HEK293 (cell line): ENCODE results near the gene ARL14EP.

ENCODE experiments used
- CTCF ChIA-PET: fragments of 350-600 bp; formaldehyde crosslinking; extraction: SDS; loops from one replicate; lab custom pipeline; 2021; ENCODE audit warnings: antibody characterized with exemption; lab: Yijun Ruan, JAX
- POLR2A ChIA-PET: fragments of 300-600 bp; formaldehyde crosslinking; extraction: SDS; loops from one replicate; lab custom pipeline; 2020; ENCODE audit warnings: antibody characterized with exemption, inconsistent platforms; lab: Yijun Ruan, JAX
- H3K27ac ChIP-seq: fragments of 200-500 bp; sonication (Bioruptor generic); 2 replicates; pipeline ENCODE4 v1.5.1; 2014; ENCODE audit warnings: low read depth, low read length, control low read depth, inconsistent platforms; ENCODE audit errors: extremely low read depth
- H3K36me3 ChIP-seq, 2 experiments: fragments of 200-500 bp in 1 of 2; sonication (Bioruptor generic) in 1 of 2; 1 replicate in 1 of 2; 2 replicates in 1 of 2; pipeline ENCODE4 v1.5.1; 2014 to 2017; ENCODE audit warnings: inconsistent platforms in 2 of 2, low read length in 2 of 2; ENCODE audit not compliant: control insufficient read depth in 2 of 2, insufficient read depth in 1 of 2
- H3K4me1 ChIP-seq: fragments of 200-500 bp; sonication (Bioruptor generic); 2 replicates; pipeline ENCODE4 v1.5.1; 2014; ENCODE audit warnings: mild to moderate bottlenecking, low read length, inconsistent platforms; ENCODE audit not compliant: control insufficient read depth, insufficient read depth
- H3K4me3 ChIP-seq: 2 replicates; pipeline ENCODE4 v1.5.1; 2011; ENCODE audit warnings: low read depth, mild to moderate bottlenecking, control low read depth, low read length, moderate library complexity
- H3K9me3 ChIP-seq: fragments of 200-500 bp; sonication (Bioruptor generic); 2 replicates; pipeline ENCODE4 v1.5.1; 2014; ENCODE audit warnings: low read depth, low read length, inconsistent platforms; ENCODE audit not compliant: control insufficient read depth, insufficient read depth
- ATF2 ChIP-seq: fragments of 450-650 bp; formaldehyde crosslinking; IDR thresholded peaks from 2 replicates; pipeline ENCODE4 v1.5.1; 2016; ENCODE audit warnings: missing biosample characterization, missing genetic modification characterization, low read depth
- HOXC10 ChIP-seq: sonication (generic); formaldehyde crosslinking; IDR thresholded peaks from 2 replicates; pipeline ENCODE4 v1.8.1; 2023; ENCODE audit warnings: mild to moderate bottlenecking, missing genetic modification reagents
- PRDM1 ChIP-seq: fragments of 450-650 bp; formaldehyde crosslinking; IDR thresholded peaks from 2 replicates; pipeline ENCODE4; 2016; ENCODE audit warnings: missing biosample characterization, missing genetic modification characterization
- SCRT1 ChIP-seq: fragments of 450-650 bp; formaldehyde crosslinking; IDR thresholded peaks from 2 replicates; pipeline ENCODE4 v1.5.1; 2016; ENCODE audit warnings: missing biosample characterization, missing genetic modification characterization, borderline replicate concordance
- SCRT2 ChIP-seq: fragments of 450-650 bp; formaldehyde crosslinking; IDR thresholded peaks from 2 replicates; pipeline ENCODE4 v1.5.1; 2016; ENCODE audit warnings: missing biosample characterization, missing genetic modification characterization
- SETDB1 ChIP-seq: IDR thresholded peaks from one replicate; pipeline ENCODE4 v1.6.1; 2017; ENCODE audit warnings: mild to moderate bottlenecking, low read length, moderate library complexity, mixed read lengths; ENCODE audit not compliant: insufficient read length
- SP3 ChIP-seq: fragments of 450-650 bp; formaldehyde crosslinking; IDR thresholded peaks from 2 replicates; pipeline ENCODE4 v1.5.1; 2016; ENCODE audit warnings: missing biosample characterization, missing genetic modification characterization
- TCF7L2 ChIP-seq: IDR thresholded peaks from 2 replicates; pipeline ENCODE4 v1.6.1; 2011; ENCODE audit warnings: low read depth, mild to moderate bottlenecking, inconsistent platforms, low read length, moderate library complexity, borderline replicate concordance
- WT1 ChIP-seq: fragments of 450-650 bp; formaldehyde crosslinking; IDR thresholded peaks from 2 replicates; pipeline ENCODE4 v1.5.1; 2016; ENCODE audit warnings: missing biosample characterization, missing genetic modification characterization
- YY2 ChIP-seq: fragments of 450-650 bp; formaldehyde crosslinking; IDR thresholded peaks from 2 replicates; pipeline ENCODE4 v1.5.1; 2016; ENCODE audit warnings: missing biosample characterization, missing genetic modification characterization
- ZBTB21 ChIP-seq: fragments of 450-650 bp; formaldehyde crosslinking; IDR thresholded peaks from 2 replicates; pipeline ENCODE4 v1.5.1; 2017; ENCODE audit warnings: missing biosample characterization, missing genetic modification characterization
- ZFP3 ChIP-seq: fragments of 450-650 bp; formaldehyde crosslinking; IDR thresholded peaks from 2 replicates; pipeline ENCODE4 v1.5.1; 2016; ENCODE audit warnings: low read depth, missing biosample characterization, missing genetic modification characterization
- ZNF10 ChIP-seq: fragments of 450-650 bp; formaldehyde crosslinking; IDR thresholded peaks from 2 replicates; pipeline ENCODE4 v1.5.1; 2017; ENCODE audit warnings: missing biosample characterization, missing genetic modification characterization
- ZNF121 ChIP-seq: fragments of 450-650 bp; formaldehyde crosslinking; IDR thresholded peaks from 2 replicates; pipeline ENCODE4 v1.5.1; 2016; ENCODE audit warnings: missing biosample characterization, missing genetic modification characterization
- ZNF133 ChIP-seq: fragments of 450-650 bp; formaldehyde crosslinking; IDR thresholded peaks from 2 replicates; pipeline ENCODE4 v1.5.1; 2016; ENCODE audit warnings: missing biosample characterization, missing genetic modification characterization
- ZNF140 ChIP-seq: fragments of 450-650 bp; formaldehyde crosslinking; IDR thresholded peaks from 2 replicates; pipeline ENCODE4 v1.5.1; 2016; ENCODE audit warnings: missing biosample characterization, missing genetic modification characterization
- ZNF16 ChIP-seq: fragments of 450-650 bp; formaldehyde crosslinking; IDR thresholded peaks from 2 replicates; pipeline ENCODE4 v1.5.1; 2016; ENCODE audit warnings: low read depth, missing biosample characterization, missing genetic modification characterization
- ZNF211 ChIP-seq: fragments of 450-650 bp; formaldehyde crosslinking; IDR thresholded peaks from 2 replicates; pipeline ENCODE4 v1.5.1; 2016; ENCODE audit warnings: low read depth, missing biosample characterization, missing genetic modification characterization
- ZNF292 ChIP-seq: fragments of 450-650 bp; formaldehyde crosslinking; IDR thresholded peaks from 2 replicates; pipeline ENCODE4 v1.5.1; 2016; ENCODE audit warnings: low read depth, missing biosample characterization, missing genetic modification characterization, borderline replicate concordance
- ZNF433 ChIP-seq: fragments of 450-650 bp; formaldehyde crosslinking; IDR thresholded peaks from 2 replicates; pipeline ENCODE4 v1.5.1; 2016; ENCODE audit warnings: missing biosample characterization, missing genetic modification characterization, low read depth
- ZNF513 ChIP-seq: fragments of 450-650 bp; IDR thresholded peaks from 2 replicates; pipeline ENCODE4 v1.5.1; 2018; ENCODE audit warnings: missing biosample characterization, missing genetic modification characterization
- ZNF530 ChIP-seq: fragments of 450-650 bp; formaldehyde crosslinking; IDR thresholded peaks from 2 replicates; pipeline ENCODE4 v1.5.1; 2016; ENCODE audit warnings: low read depth, missing biosample characterization, missing genetic modification characterization
- ZNF555 ChIP-seq: fragments of 450-650 bp; formaldehyde crosslinking; conservative IDR thresholded peaks from 2 replicates; pipeline ENCODE4 v1.5.1; 2017; ENCODE audit warnings: missing biosample characterization, mild to moderate bottlenecking, missing genetic modification characterization, inconsistent platforms
- ZNF561 ChIP-seq: fragments of 450-650 bp; IDR thresholded peaks from 2 replicates; pipeline ENCODE4 v1.5.1; 2018; ENCODE audit warnings: missing biosample characterization, missing genetic modification characterization, borderline replicate concordance
- ZNF596 ChIP-seq: fragments of 450-650 bp; IDR thresholded peaks from 2 replicates; pipeline ENCODE4 v1.5.0; 2018; ENCODE audit warnings: missing biosample characterization, mild to moderate bottlenecking, missing genetic modification characterization, moderate library complexity
- ZNF747 ChIP-seq: fragments of 450-650 bp; formaldehyde crosslinking; IDR thresholded peaks from 2 replicates; pipeline ENCODE4 v1.5.1; 2016; ENCODE audit warnings: missing biosample characterization, missing genetic modification characterization
- ZNF843 ChIP-seq: fragments of 450-650 bp; formaldehyde crosslinking; IDR thresholded peaks from 2 replicates; pipeline ENCODE4 v1.5.1; 2016; ENCODE audit warnings: missing biosample characterization, missing genetic modification characterization

ARL14EP gene

GRCh38 chr11:30370164-30370563 lies 47.3 kb downstream of the ARL14EP start:
- Histone ChIP-seq H3K4me1 (no peaks in the 10 kb centered on the region), H3K27ac (no peak overlapping the region), H3K9me3 (no peaks in the 10 kb centered on the region), H3K36me3 (no peaks in the 10 kb centered on the region), H3K4me3 (no peak overlapping the region)
- ChIA-PET POLR2A (no interaction called here), CTCF (no interaction called here)
- no peak for TF ChIP-seq ZNF513 (tag by site-specific recombination)
- TF ChIP-seq HOXC10 (CRISPR knock-in tag), result no peak
- no peak for TF ChIP-seq YY2 (tag by site-specific recombination)
- TF ChIP-seq SETDB1, result no peak
- no peak for TF ChIP-seq SCRT2 (tag by site-specific recombination)
- TF ChIP-seq ZNF292 (tag by site-specific recombination), result no peak
- no peak for TF ChIP-seq ZNF121

GRCh38 chr11:30377347-30377746 lies 54.4 kb downstream of the ARL14EP start:
- no peaks in the 10 kb centered on the region for H3K9me3 ChIP-seq
- H3K27ac ChIP-seq, result no peak overlapping the region
- no peaks in the 10 kb centered on the region for H3K36me3 ChIP-seq
- ChIA-PET POLR2A (no interaction called here), CTCF (interaction anchor here (0.9 kb wide), 1 partner anchor 51 kb away, joined by 5 read pairs; no protein-coding TSS in a partner anchor)
- no peaks in the 10 kb centered on the region for H3K4me1 ChIP-seq
- TF ChIP-seq ZNF530 (tag by site-specific recombination) (no peak), SCRT1 (tag by site-specific recombination) (no peak), ZNF16 (no peak), TCF7L2 (no peak)
- no peak overlapping the region for H3K4me3 ChIP-seq

- no peak for TF ChIP-seq ZNF133 (tag by site-specific recombination)
- no peak for TF ChIP-seq ATF2 (tag by site-specific recombination)
- TF ChIP-seq ZBTB21 (tag by site-specific recombination), result no peak
- no peak for TF ChIP-seq ZNF10 (tag by site-specific recombination)
- TF ChIP-seq, all 188 proteins: peak for 0
- Histone ChIP-seq H3K27ac (no peak overlapping the region), H3K4me1 (no peaks in the 10 kb centered on the region), H3K9me3 (no peaks in the 10 kb centered on the region), H3K36me3 (no peaks in the 10 kb centered on the region), H3K4me3 (no peak overlapping the region)
- ChIA-PET CTCF (interaction anchor here (0.5 kb wide), 1 partner anchor 66 kb away, joined by 6 read pairs; no protein-coding TSS in a partner anchor), POLR2A (no interaction called here)
These were observed 57.9 kb downstream of the ARL14EP start for GRCh38 chr11:30380846-30381245.

- H3K4me1 ChIP-seq, result no peaks in the 10 kb centered on the region
- TF ChIP-seq ZNF747 (tag by site-specific recombination), result no peak
- no peak for TF ChIP-seq ZNF211
- TF ChIP-seq ZFP3 (tag by site-specific recombination), result no peak
- no peak for TF ChIP-seq ZNF596 (tag by site-specific recombination)
- no peak for TF ChIP-seq SCRT2 (tag by site-specific recombination)
- no peak for TF ChIP-seq PRDM1 (tag by site-specific recombination)
- TF ChIP-seq ZNF555 (tag by site-specific recombination), result no peak
- TF ChIP-seq ZNF140 (tag by site-specific recombination), result no peak
- no peak for TF ChIP-seq ZNF433 (tag by site-specific recombination)
- TF ChIP-seq SP3, result no peak
- TF ChIP-seq WT1 (tag by site-specific recombination), result no peak
- TF ChIP-seq ZNF843, result no peak
- TF ChIP-seq ZNF561 (tag by site-specific recombination), result no peak
- CTCF ChIA-PET, result no interaction called here
- H3K27ac ChIP-seq, result no peak overlapping the region
- no peak overlapping the region for H3K4me3 ChIP-seq
- H3K36me3 ChIP-seq, result no peaks in the 10 kb centered on the region
- POLR2A ChIA-PET, result no interaction called here
- H3K9me3 ChIP-seq, result no peaks in the 10 kb centered on the region
These were observed 59.0 kb downstream of the ARL14EP start for GRCh38 chr11:30381879-30382278.
